ENCODE results near the gene FAM81A.

DNA sequence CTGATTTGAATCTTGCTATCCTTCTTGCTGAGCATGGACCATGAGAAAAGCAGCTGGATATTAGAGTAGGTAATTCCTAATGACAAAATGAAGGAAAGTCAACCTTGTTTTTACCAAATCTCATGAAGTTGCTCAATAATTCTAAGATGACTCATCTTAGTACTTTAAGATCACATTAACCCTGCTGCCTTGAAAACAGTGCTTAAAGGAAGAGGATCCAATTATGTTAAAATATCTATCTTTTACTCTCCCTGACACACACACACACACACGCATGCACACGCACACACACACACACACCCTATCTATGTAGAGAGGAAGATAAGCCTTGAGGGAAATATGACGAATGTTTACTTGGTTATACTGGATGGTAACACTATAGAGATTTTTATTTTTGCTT, 49.3 kb upstream of the FAM81A start:
- TF ChIP-seq, protein P1, sequence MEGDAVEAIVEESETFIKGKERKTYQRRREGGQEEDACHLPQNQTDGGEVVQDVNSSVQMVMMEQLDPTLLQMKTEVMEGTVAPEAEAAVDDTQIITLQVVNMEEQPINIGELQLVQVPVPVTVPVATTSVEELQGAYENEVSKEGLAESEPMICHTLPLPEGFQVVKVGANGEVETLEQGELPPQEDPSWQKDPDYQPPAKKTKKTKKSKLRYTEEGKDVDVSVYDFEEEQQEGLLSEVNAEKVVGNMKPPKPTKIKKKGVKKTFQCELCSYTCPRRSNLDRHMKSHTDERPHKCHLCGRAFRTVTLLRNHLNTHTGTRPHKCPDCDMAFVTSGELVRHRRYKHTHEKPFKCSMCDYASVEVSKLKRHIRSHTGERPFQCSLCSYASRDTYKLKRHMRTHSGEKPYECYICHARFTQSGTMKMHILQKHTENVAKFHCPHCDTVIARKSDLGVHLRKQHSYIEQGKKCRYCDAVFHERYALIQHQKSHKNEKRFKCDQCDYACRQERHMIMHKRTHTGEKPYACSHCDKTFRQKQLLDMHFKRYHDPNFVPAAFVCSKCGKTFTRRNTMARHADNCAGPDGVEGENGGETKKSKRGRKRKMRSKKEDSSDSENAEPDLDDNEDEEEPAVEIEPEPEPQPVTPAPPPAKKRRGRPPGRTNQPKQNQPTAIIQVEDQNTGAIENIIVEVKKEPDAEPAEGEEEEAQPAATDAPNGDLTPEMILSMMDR (IDR thresholded peaks at IDR 0.05): no peak
- no peak for TF ChIP-seq POLR2AphosphoS5 (IDR thresholded peaks at IDR 0.05)

Measured in transverse colon (tissue), 4 donors.